Measurements from ENCODE around the gene BCL2L15.

BCL2L15 gene

GRCh38 chr1:113912594-113913311 is 25.4 kb upstream of the BCL2L15 start:
- Histone ChIP-seq H3K36me3 (ENCODE audit: control insufficient read depth, insufficient read depth, low read length) (peaks cover 17% of the 10 kb centered on the region), H3K4me1 (ENCODE audit: control insufficient read depth, insufficient read depth, low read length) (no peaks in the 10 kb centered on the region), H3K9me3 (ENCODE audit: control insufficient read depth, low read length) (no peaks in the 10 kb centered on the region), H3K4me3 (ENCODE audit: insufficient read depth, low read depth, low read length) (no peak overlapping the region), H3K27ac (ENCODE audit: insufficient read depth, low read depth, low read length, poor library complexity, severe bottlenecking) (no peak overlapping the region), H3K27me3 (ENCODE audit: control insufficient read depth, insufficient read depth, low read length, poor library complexity, severe bottlenecking) (no peaks in the 10 kb centered on the region)
- 93 to 94% methylated on average over 6 of the region's 6 CpGs for WGBS, 2 experiments

- Histone ChIP-seq H3K27ac (ENCODE audit: insufficient read depth, low read depth, low read length, poor library complexity, severe bottlenecking) (no peak overlapping the region), H3K9me3 (ENCODE audit: control insufficient read depth, low read length) (no peaks in the 10 kb centered on the region), H3K36me3 (ENCODE audit: control insufficient read depth, insufficient read depth, low read length) (peaks cover 5% of the 10 kb centered on the region), H3K4me3 (ENCODE audit: insufficient read depth, low read depth, low read length) (peak overlapping the region; percentile 88), H3K27me3 (ENCODE audit: control insufficient read depth, insufficient read depth, low read length, poor library complexity, severe bottlenecking) (no peaks in the 10 kb centered on the region), H3K4me1 (ENCODE audit: control insufficient read depth, insufficient read depth, low read length) (peaks cover 8% of the 10 kb centered on the region)
- 0 to 2% methylated on average over 17 of the region's 17 CpGs for WGBS, 2 experiments
Observed at GRCh38 chr1:113905435-113905861, 18.1 kb upstream of the BCL2L15 start.

GRCh38 chr1:113904674-113905434 is 17.5 kb upstream of the BCL2L15 start, which contains the start of the genes AP4B1 and DCLRE1B:
Gene AP4B1 (minus strand): TSS chr1:113904799. CDS start chr1:113904717, 82 bp downstream.
Gene DCLRE1B (plus strand): TSS chr1:113905326. CDS start chr1:113905587, 261 bp downstream.
- H3K4me1 ChIP-seq (ENCODE audit: control insufficient read depth, insufficient read depth, low read length), result peaks cover 8% of the 10 kb centered on the region
- H3K27ac ChIP-seq (ENCODE audit: insufficient read depth, low read depth, low read length, poor library complexity, severe bottlenecking), result peak within 1 kb of the TSS; percentile 44
- H3K4me3 ChIP-seq (ENCODE audit: insufficient read depth, low read depth, low read length), result peak within 1 kb of the TSS; percentile 88
- H3K9me3 ChIP-seq (ENCODE audit: control insufficient read depth, low read length), result no peaks in the 10 kb centered on the region
- 0% methylated on average over 67 of the region's 67 CpGs for WGBS, 2 experiments
- no peaks in the 10 kb centered on the region for H3K36me3 ChIP-seq (ENCODE audit: control insufficient read depth, insufficient read depth, low read length)
- no peaks in the 10 kb centered on the region for H3K27me3 ChIP-seq (ENCODE audit: control insufficient read depth, insufficient read depth, low read length, poor library complexity, severe bottlenecking)

- peak overlapping the region; percentile 44 for H3K27ac ChIP-seq (ENCODE audit: insufficient read depth, low read depth, low read length, poor library complexity, severe bottlenecking)
- 2 to 3% methylated on average over 11 of the region's 11 CpGs for WGBS, 2 experiments
- H3K36me3 ChIP-seq (ENCODE audit: control insufficient read depth, insufficient read depth, low read length), result no peaks in the 10 kb centered on the region
- no peaks in the 10 kb centered on the region for H3K27me3 ChIP-seq (ENCODE audit: control insufficient read depth, insufficient read depth, low read length, poor library complexity, severe bottlenecking)
- no peaks in the 10 kb centered on the region for H3K9me3 ChIP-seq (ENCODE audit: control insufficient read depth, low read length)
- H3K4me3 ChIP-seq (ENCODE audit: insufficient read depth, low read depth, low read length), result peak overlapping the region; percentile 88
- peaks cover 8% of the 10 kb centered on the region for H3K4me1 ChIP-seq (ENCODE audit: control insufficient read depth, insufficient read depth, low read length)
Observed at GRCh38 chr1:113904293-113904673, 16.9 kb upstream of the BCL2L15 start.

- 69 to 70% methylated on average over 7 of the region's 7 CpGs for WGBS, 2 experiments
- H3K27ac ChIP-seq (ENCODE audit: insufficient read depth, low read depth, low read length, poor library complexity, severe bottlenecking), result no peak overlapping the region
- no peaks in the 10 kb centered on the region for H3K27me3 ChIP-seq (ENCODE audit: control insufficient read depth, insufficient read depth, low read length, poor library complexity, severe bottlenecking)
- H3K4me1 ChIP-seq (ENCODE audit: control insufficient read depth, insufficient read depth, low read length), result peaks cover 8% of the 10 kb centered on the region
- H3K4me3 ChIP-seq (ENCODE audit: insufficient read depth, low read depth, low read length), result peak overlapping the region; percentile 88
- no peaks in the 10 kb centered on the region for H3K9me3 ChIP-seq (ENCODE audit: control insufficient read depth, low read length)
- no peaks in the 10 kb centered on the region for H3K36me3 ChIP-seq (ENCODE audit: control insufficient read depth, insufficient read depth, low read length)
Observed at GRCh38 chr1:113903501-113904292, 16.3 kb upstream of the BCL2L15 start.

GRCh38 chr1:113901191-113901590 is 13.8 kb upstream of the BCL2L15 start:
- Histone ChIP-seq H3K27me3 (ENCODE audit: control insufficient read depth, insufficient read depth, low read length, poor library complexity, severe bottlenecking) (no peaks in the 10 kb centered on the region), H3K27ac (ENCODE audit: insufficient read depth, low read depth, low read length, poor library complexity, severe bottlenecking) (no peak overlapping the region), H3K36me3 (ENCODE audit: control insufficient read depth, insufficient read depth, low read length) (peaks cover 4% of the 10 kb centered on the region), H3K4me3 (ENCODE audit: insufficient read depth, low read depth, low read length) (no peak overlapping the region), H3K9me3 (ENCODE audit: control insufficient read depth, low read length) (no peaks in the 10 kb centered on the region), H3K4me1 (ENCODE audit: control insufficient read depth, insufficient read depth, low read length) (peaks cover 8% of the 10 kb centered on the region)
- 93 to 96% methylated on average over 3 of the region's 3 CpGs for WGBS, 2 experiments

- H3K27me3 ChIP-seq (ENCODE audit: control insufficient read depth, insufficient read depth, low read length, poor library complexity, severe bottlenecking), result no peaks in the 10 kb centered on the region
- H3K9me3 ChIP-seq (ENCODE audit: control insufficient read depth, low read length), result no peaks in the 10 kb centered on the region
- H3K4me3 ChIP-seq (ENCODE audit: insufficient read depth, low read depth, low read length), result no peak overlapping the region
- no peak overlapping the region for H3K27ac ChIP-seq (ENCODE audit: insufficient read depth, low read depth, low read length, poor library complexity, severe bottlenecking)
- H3K36me3 ChIP-seq (ENCODE audit: control insufficient read depth, insufficient read depth, low read length), result peaks cover 4% of the 10 kb centered on the region
- peaks cover 7% of the 10 kb centered on the region for H3K4me1 ChIP-seq (ENCODE audit: control insufficient read depth, insufficient read depth, low read length)
Observed at GRCh38 chr1:113899111-113899510, 11.7 kb upstream of the BCL2L15 start.

GRCh38 chr1:113898241-113898814 is 10.9 kb upstream of the BCL2L15 start:
- H3K36me3 ChIP-seq (ENCODE audit: control insufficient read depth, insufficient read depth, low read length), result peaks cover 4% of the 10 kb centered on the region
- no peaks in the 10 kb centered on the region for H3K27me3 ChIP-seq (ENCODE audit: control insufficient read depth, insufficient read depth, low read length, poor library complexity, severe bottlenecking)
- H3K9me3 ChIP-seq (ENCODE audit: control insufficient read depth, low read length), result no peaks in the 10 kb centered on the region
- no peaks in the 10 kb centered on the region for H3K4me1 ChIP-seq (ENCODE audit: control insufficient read depth, insufficient read depth, low read length)
- H3K27ac ChIP-seq (ENCODE audit: insufficient read depth, low read depth, low read length, poor library complexity, severe bottlenecking), result no peak overlapping the region
- WGBS, 2 experiments, result 80 to 89% methylated on average over 1 of the region's 1 CpG
- H3K4me3 ChIP-seq (ENCODE audit: insufficient read depth, low read depth, low read length), result no peak overlapping the region

GRCh38 chr1:113895961-113896360 is 8.6 kb upstream of the BCL2L15 start:
- no peak overlapping the region for H3K27ac ChIP-seq (ENCODE audit: insufficient read depth, low read depth, low read length, poor library complexity, severe bottlenecking)
- no peak overlapping the region for H3K4me3 ChIP-seq (ENCODE audit: insufficient read depth, low read depth, low read length)
- peaks cover 4% of the 10 kb centered on the region for H3K36me3 ChIP-seq (ENCODE audit: control insufficient read depth, insufficient read depth, low read length)
- no peaks in the 10 kb centered on the region for H3K4me1 ChIP-seq (ENCODE audit: control insufficient read depth, insufficient read depth, low read length)
- WGBS, 2 experiments, result 95 to 96% methylated on average over 8 of the region's 8 CpGs
- H3K9me3 ChIP-seq (ENCODE audit: control insufficient read depth, low read length), result no peaks in the 10 kb centered on the region
- H3K27me3 ChIP-seq (ENCODE audit: control insufficient read depth, insufficient read depth, low read length, poor library complexity, severe bottlenecking), result no peaks in the 10 kb centered on the region
